H9 (cell line): ENCODE results near the gene LRRC8A. TPM values are rescaled to one million over a fixed set of nuclear protein-coding genes. Genes with fewer than 3 reads are reported as not detected.

Experiments used
- DNase-seq: peaks from one replicate; pipeline ENCODE4 v3.0.0-alpha.2; 2017
- H2AFZ ChIP-seq: one replicate; pipeline ENCODE4 v1.6.1; 2013; ENCODE audit warnings: mild to moderate bottlenecking, low read length, control low read depth, moderate library complexity
- H2AK5ac ChIP-seq: 2 replicates; pipeline ENCODE4 v1.6.1; 2013; ENCODE audit warnings: low read length, control low read depth, mixed read lengths; ENCODE audit not compliant: insufficient read length
- H2BK120ac ChIP-seq: one replicate; pipeline ENCODE4 v1.6.1; 2013; ENCODE audit warnings: low read depth, mild to moderate bottlenecking, low read length, control low read depth, inconsistent platforms; ENCODE audit not compliant: poor library complexity, severe bottlenecking
- H2BK12ac ChIP-seq: 2 replicates; pipeline ENCODE4 v1.6.1; 2013; ENCODE audit warnings: low read length, control low read depth, mixed read lengths, low read depth; ENCODE audit not compliant: insufficient read length
- H2BK15ac ChIP-seq: 2 replicates; pipeline ENCODE4 v1.6.1; 2013; ENCODE audit warnings: low read depth, low read length, control low read depth
- H2BK20ac ChIP-seq: one replicate; pipeline ENCODE4 v1.6.1; 2013; ENCODE audit warnings: low read depth, mild to moderate bottlenecking, low read length, control low read depth, inconsistent platforms; ENCODE audit not compliant: poor library complexity, severe bottlenecking
- H2BK5ac ChIP-seq: 2 replicates; pipeline ENCODE4 v1.6.1; 2013; ENCODE audit warnings: low read length, control low read depth, mixed read lengths; ENCODE audit not compliant: insufficient read length
- H3K14ac ChIP-seq: 2 replicates; pipeline ENCODE4 v1.6.1; 2013; ENCODE audit warnings: low read length, control low read depth; ENCODE audit not compliant: insufficient read depth
- H3K18ac ChIP-seq: 2 replicates; pipeline ENCODE4 v1.6.1; 2013; ENCODE audit warnings: low read depth, mild to moderate bottlenecking, mixed read lengths, low read length, control low read depth; ENCODE audit not compliant: insufficient read length
- H3K23ac ChIP-seq: 2 replicates; pipeline ENCODE4 v1.6.1; 2013; ENCODE audit warnings: low read length, control low read depth, mixed read lengths, low read depth; ENCODE audit not compliant: insufficient read length
- H3K23me2 ChIP-seq: 2 replicates; pipeline ENCODE4 v1.6.1; 2013; ENCODE audit warnings: low read depth, mild to moderate bottlenecking, mixed read lengths, low read length, control low read depth; ENCODE audit not compliant: insufficient read length, poor library complexity, severe bottlenecking
- H3K27ac ChIP-seq: 2 replicates; pipeline ENCODE4 v1.5.1; 2013; ENCODE audit warnings: low read length, control low read depth, mixed read lengths, low read depth; ENCODE audit not compliant: insufficient read length
- H3K27me3 ChIP-seq: 2 replicates; pipeline ENCODE4 v1.6.1; 2013; ENCODE audit warnings: low read length, control low read depth, inconsistent platforms; ENCODE audit not compliant: insufficient read depth
- H3K4ac ChIP-seq: 2 replicates; pipeline ENCODE4 v1.6.1; 2013; ENCODE audit warnings: low read depth, mild to moderate bottlenecking, control low read depth, inconsistent platforms, low read length, moderate library complexity
- H3K4me1 ChIP-seq: 2 replicates; pipeline ENCODE4 v1.6.1; 2013; ENCODE audit warnings: low read length, control low read depth, inconsistent platforms; ENCODE audit not compliant: insufficient read depth
- H3K4me2 ChIP-seq: 2 replicates; pipeline ENCODE4 v1.6.1; 2013; ENCODE audit warnings: low read length, control low read depth, mixed read lengths; ENCODE audit not compliant: insufficient read length, insufficient read depth
- H3K56ac ChIP-seq: 2 replicates; pipeline ENCODE4 v1.6.1; 2013; ENCODE audit warnings: low read depth, mild to moderate bottlenecking, mixed read lengths, low read length, control low read depth; ENCODE audit not compliant: insufficient read length
- H3K79me1 ChIP-seq: 2 replicates; pipeline ENCODE4 v1.6.1; 2013; ENCODE audit warnings: low read depth, mild to moderate bottlenecking, moderate library complexity, low read length, control low read depth, inconsistent platforms; ENCODE audit not compliant: insufficient read depth, poor library complexity, severe bottlenecking
- H3K79me2 ChIP-seq: 2 replicates; pipeline ENCODE4 v1.6.1; 2013; ENCODE audit warnings: low read length, control low read depth, inconsistent platforms; ENCODE audit not compliant: insufficient read depth
- H3K9ac ChIP-seq: 2 replicates; pipeline ENCODE4 v1.6.1; 2013; ENCODE audit warnings: low read length, control low read depth, mixed read lengths; ENCODE audit not compliant: insufficient read length; ENCODE audit errors: extremely low read depth
- H3K9me3 ChIP-seq: one replicate; pipeline ENCODE4 v1.6.1; 2013; ENCODE audit warnings: low read depth, low read length, inconsistent platforms; ENCODE audit not compliant: control insufficient read depth
- H3T11ph ChIP-seq: one replicate; pipeline ENCODE4 v1.6.1; 2013; ENCODE audit warnings: mild to moderate bottlenecking, low read length, control low read depth, inconsistent platforms
- H4K20me1 ChIP-seq: one replicate; pipeline ENCODE4 v1.6.1; 2013; ENCODE audit not compliant: control insufficient read depth, insufficient read length, insufficient read depth
- H4K5ac ChIP-seq: 2 replicates; pipeline ENCODE4 v1.6.1; 2013; ENCODE audit warnings: low read depth, mild to moderate bottlenecking, mixed read lengths, low read length, control low read depth; ENCODE audit not compliant: insufficient read length
- H4K8ac ChIP-seq: replicated peaks from 2 replicates; pipeline ENCODE4 v1.6.1; 2013; ENCODE audit warnings: low read length, control low read depth, mixed read lengths, low read depth; ENCODE audit not compliant: insufficient read length
- H4K91ac ChIP-seq: 2 replicates; pipeline ENCODE4 v1.6.1; 2013; ENCODE audit warnings: low read depth, mild to moderate bottlenecking, moderate library complexity, mixed read lengths, low read length, control low read depth; ENCODE audit not compliant: insufficient read length
- H3K27ac Mint-ChIP-seq, 3 experiments: 2 replicates in 2 of 3; 3 replicates in 1 of 3; pipeline ENCODE4 v1.8.0; 2020 to 2021; ENCODE audit warnings: mixed read lengths in 3 of 3, mild to moderate bottlenecking in 1 of 3, moderate library complexity in 1 of 3
- H3K27me3 Mint-ChIP-seq: 2 replicates; pipeline ENCODE4 v1.8.0; 2021; ENCODE audit warnings: low read depth, mild to moderate bottlenecking, moderate library complexity, mixed read lengths
- H3K36me3 Mint-ChIP-seq, 3 experiments: 2 replicates in 2 of 3; 3 replicates in 1 of 3; pipeline ENCODE4 v1.8.0; 2020 to 2021; ENCODE audit warnings: low read depth in 3 of 3, mixed read lengths in 3 of 3; ENCODE audit not compliant: insufficient read depth in 1 of 3
- H3K4me1 Mint-ChIP-seq, 2 experiments: 2 replicates each; pipeline ENCODE4 v1.8.0; 2020; ENCODE audit warnings: mixed read lengths in 2 of 2
- H3K4me3 Mint-ChIP-seq, 2 experiments: 2 replicates in 1 of 2; 3 replicates in 1 of 2; pipeline ENCODE4 v1.8.0; 2020 to 2021; ENCODE audit warnings: mild to moderate bottlenecking in 2 of 2, mixed read lengths in 2 of 2, moderate library complexity in 1 of 2
- H3K9me3 Mint-ChIP-seq, 2 experiments: 2 replicates in 1 of 2; 3 replicates in 1 of 2; pipeline ENCODE4 v1.8.0; 2020; ENCODE audit warnings: mild to moderate bottlenecking in 2 of 2, mixed read lengths in 2 of 2, moderate library complexity in 1 of 2
- CTCF ChIP-seq: fragments of 200-600 bp; sonication (generic); conservative IDR thresholded peaks from 3 replicates; pipeline ENCODE4 v1.8.0; 2021; ENCODE audit warnings: antibody characterized with exemption, mild to moderate bottlenecking
- WGBS: extraction: QIAGEN DNeasy Blood & Tissue Kit; methylation state at CpG from one replicate; pipeline ENCODE4 v1.1.7; 2013; ENCODE audit warnings: missing lambda C conversion rate, low lambda C conversion rate, mixed read lengths; ENCODE audit not compliant: insufficient read length; ENCODE audit errors: extremely low coverage; 5-methylcytosine and 5-hydroxymethylcytosine counted together
- total RNA-seq: library from RNA; stranded (reverse); gene quantifications from 2 replicates; pipeline ENCODE4 v1.2.1, GENCODE V29; 2021

The LRRC8A gene
- total RNA-seq, 1 experiment from 2014 or later, result 76.0 TPM

- H3K79me1 ChIP-seq, result no peaks in the 10 kb centered on the region
- H3K27me3 ChIP-seq, result no peaks in the 10 kb centered on the region
- H2AK5ac ChIP-seq, result no peak overlapping the region
- no CpG with 5 or more reads among the region's 20 CpGs for WGBS
- no peak overlapping the region for H3K4ac ChIP-seq
- peak overlapping the region; percentile 78 for H3K9ac ChIP-seq
- H3K27ac ChIP-seq, result no peak overlapping the region
- H3K14ac ChIP-seq, result peak overlapping the region; percentile 66; the same call in 1 of the 2 replicates
- Mint-ChIP-seq H3K9me3 (no peaks in the 10 kb centered on the region), H3K4me1 (peaks cover 11 to 17% of the 10 kb centered on the region in 2 experiments), H3K36me3 (peaks cover 12 to 42% (median 27%) of the 10 kb centered on the region in 3 experiments; a peak in 6 of 7 replicates), H3K27ac (peak overlapping the region; percentile 90 to 100 (median 99)), H3K27me3 (peaks cover 2% of the 10 kb centered on the region; the same call in 1 of the 2 replicates), H3K4me3 (peak overlapping the region; percentile 98 to 99)
- H3K23ac ChIP-seq, result no peak overlapping the region
- no peak overlapping the region for H3T11ph ChIP-seq
- H4K5ac ChIP-seq, result no peak overlapping the region
- H4K91ac ChIP-seq, result no peak overlapping the region
- H3K9me3 ChIP-seq, result no peaks in the 10 kb centered on the region
- no peak overlapping the region for H2BK120ac ChIP-seq
- H2BK5ac ChIP-seq, result no peak overlapping the region
- H3K23me2 ChIP-seq, result peaks cover 12% of the 10 kb centered on the region
- H2BK15ac ChIP-seq, result no peak overlapping the region
- H3K4me2 ChIP-seq, result peak overlapping the region; percentile 53
- no peaks in the 10 kb centered on the region; the same call in 1 of the 2 replicates for H3K79me2 ChIP-seq
- no peak overlapping the region for H2BK12ac ChIP-seq
- peaks cover 4% of the 10 kb centered on the region for H4K20me1 ChIP-seq
- no peak overlapping the region for H2AFZ ChIP-seq
- no peak for DNase-seq
- TF ChIP-seq CTCF, result no peak
- H3K4me1 ChIP-seq, result peaks cover 4% of the 10 kb centered on the region; the same call in 1 of the 2 replicates
- no peak overlapping the region for H2BK20ac ChIP-seq
- no peak overlapping the region for H3K56ac ChIP-seq
- H3K18ac ChIP-seq, result no peak overlapping the region
- H4K8ac ChIP-seq, result no peak overlapping the region
These were observed 65.3 kb downstream of the LRRC8A start for GRCh38 chr9:128947277-128947526.
